ENCODE results near the gene TAGAP. TPM values are rescaled to one million over a fixed set of nuclear protein-coding genes. Genes with fewer than 3 reads are reported as not detected.

Gene TAGAP
- total and polyA plus RNA-seq, 2 of the 8 experiments (the other 6 are each of a cell fraction or from before 2014, with no cell fraction given) = not detected

- TF ChIP-seq SRF (IDR thresholded peaks at IDR 0.05; ENCODE audit: low read depth, low read length) = no peak
- no peak for TF ChIP-seq SP1 (IDR thresholded peaks at IDR 0.05; ENCODE audit: low read depth, low read length)
- no peak for TF ChIP-seq E2F6 (IDR thresholded peaks at IDR 0.05)
- TF ChIP-seq HDAC6 (IDR thresholded peaks at IDR 0.05; ENCODE audit: low read depth, low read length) = no peak
These were observed at the start of gene TAGAP (continued) for GRCh38 chr6:159044899-159045727.
